Astrocyte (in vitro differentiated cells and primary cell): ENCODE data around the gene LINC00305. TPM values are rescaled to one million over a fixed set of nuclear protein-coding genes. Genes with fewer than 3 reads are reported as not detected.

Experiments used
- DNase-seq: peaks from one replicate; pipeline ENCODE4 v3.0.0-alpha.2; 2010; ENCODE audit warnings: low read depth
- FAIRE-seq: peaks from 2 replicates; lab custom pipeline; 2011; peaks lifted over from hg19 to GRCh38; lab: Jason Lieb, UNC
- H2AFZ ChIP-seq: 2 replicates; pipeline ENCODE4 v1.6.0; 2012; ENCODE audit warnings: low read depth, low read length, inconsistent platforms
- H3K27ac ChIP-seq: 2 replicates; pipeline ENCODE4 v1.5.1; 2011; ENCODE audit warnings: low read depth, low read length, inconsistent platforms
- H3K27me3 ChIP-seq: 2 replicates; pipeline ENCODE4 v1.6.0; 2011; ENCODE audit warnings: low read length, inconsistent platforms; ENCODE audit not compliant: insufficient read depth
- H3K36me3 ChIP-seq: 2 replicates; pipeline ENCODE4 v1.5.1; 2011; ENCODE audit warnings: low read length, inconsistent platforms; ENCODE audit not compliant: insufficient read depth
- H3K4me1 ChIP-seq: 2 replicates; pipeline ENCODE4 v1.5.1; 2011; ENCODE audit warnings: low read length, inconsistent platforms; ENCODE audit not compliant: insufficient read depth
- H3K4me2 ChIP-seq: 2 replicates; pipeline ENCODE4 v1.6.0; 2012; ENCODE audit warnings: low read length, inconsistent platforms
- H3K4me3 ChIP-seq: 2 replicates; pipeline ENCODE4 v1.5.1; 2011; ENCODE audit warnings: low read depth, mild to moderate bottlenecking, low read length, inconsistent platforms; ENCODE audit not compliant: insufficient read depth
- H3K79me2 ChIP-seq: 2 replicates; pipeline ENCODE4 v1.6.0; 2012; ENCODE audit warnings: mild to moderate bottlenecking, low read length, inconsistent platforms; ENCODE audit not compliant: insufficient read depth
- H3K9ac ChIP-seq: 2 replicates; pipeline ENCODE4 v1.6.0; 2012; ENCODE audit warnings: mild to moderate bottlenecking, low read length, inconsistent platforms
- H3K9me3 ChIP-seq: 2 replicates; pipeline ENCODE4 v1.5.1; 2012; ENCODE audit warnings: low read depth, mild to moderate bottlenecking, low read length, inconsistent platforms; ENCODE audit not compliant: insufficient read depth
- H4K20me1 ChIP-seq: 2 replicates; pipeline ENCODE4 v1.6.0; 2012; ENCODE audit warnings: low read length, inconsistent platforms; ENCODE audit not compliant: insufficient read depth
- H3K27ac Mint-ChIP-seq: one replicate; pipeline ENCODE4 v1.8.0; 2021; ENCODE audit warnings: mild to moderate bottlenecking, mixed read lengths; ENCODE audit not compliant: unreplicated experiment
- H3K27me3 Mint-ChIP-seq: one replicate; pipeline ENCODE4 v1.8.0; 2021; ENCODE audit warnings: low read depth, mixed read lengths; ENCODE audit not compliant: unreplicated experiment
- H3K36me3 Mint-ChIP-seq: one replicate; pipeline ENCODE4 v1.8.0; 2021; ENCODE audit warnings: low read depth, mixed read lengths; ENCODE audit not compliant: unreplicated experiment
- H3K4me1 Mint-ChIP-seq: one replicate; pipeline ENCODE4 v1.8.0; 2021; ENCODE audit warnings: low read depth, mixed read lengths; ENCODE audit not compliant: unreplicated experiment
- H3K4me3 Mint-ChIP-seq: one replicate; pipeline ENCODE4 v1.8.0; 2021; ENCODE audit warnings: mild to moderate bottlenecking, moderate library complexity, mixed read lengths; ENCODE audit not compliant: unreplicated experiment
- H3K9me3 Mint-ChIP-seq: one replicate; pipeline ENCODE4 v1.8.0; 2021; ENCODE audit warnings: mild to moderate bottlenecking, mixed read lengths; ENCODE audit not compliant: unreplicated experiment
- EZH2 ChIP-seq: IDR thresholded peaks from 2 replicates; pipeline ENCODE4 v1.6.1; 2012; ENCODE audit warnings: mild to moderate bottlenecking, low read length, inconsistent platforms; ENCODE audit not compliant: insufficient read depth
- total RNA-seq: library from RNA; stranded (reverse); gene quantifications from 2 replicates; pipeline ENCODE4 v1.2.1, GENCODE V29; 2021
- TF ChIP-seq, protein P1 (sequence below): IDR thresholded peaks from 2 replicates; pipeline ENCODE4 v1.5.1; 2011; ENCODE audit warnings: low read depth, mild to moderate bottlenecking, inconsistent platforms, low read length, moderate library complexity; ENCODE audit not compliant: insufficient read depth

Gene LINC00305
- total RNA-seq, 1 donor from 2014 or later: not detected

DNA sequence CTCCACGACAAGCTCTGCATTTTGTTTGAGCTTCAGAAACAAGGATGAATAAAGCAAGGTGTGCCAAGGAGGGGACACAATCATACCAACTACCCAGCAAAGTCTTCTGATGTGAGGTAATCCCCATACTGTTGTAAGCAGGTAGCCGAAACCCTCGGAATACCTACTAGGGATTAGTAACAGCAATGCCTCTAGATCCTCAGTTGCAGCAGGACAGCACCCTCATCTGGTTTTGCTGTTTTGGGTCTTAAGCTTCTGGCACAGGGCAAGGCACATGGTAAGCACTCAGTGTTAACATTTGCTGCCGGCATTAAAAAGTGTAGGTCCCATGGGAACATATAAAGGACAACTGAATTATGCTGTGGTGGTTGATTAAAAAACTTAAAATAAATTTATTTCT is 16.0 kb upstream of the LINC00305 start:
- no peaks in the 10 kb centered on the region for H3K4me1 ChIP-seq
- no peaks in the 10 kb centered on the region for H3K79me2 ChIP-seq
- no peaks in the 10 kb centered on the region for H4K20me1 ChIP-seq
- no peaks in the 10 kb centered on the region for H3K36me3 Mint-ChIP-seq
- no peak overlapping the region for H3K27ac ChIP-seq
- H3K27ac Mint-ChIP-seq: no peak overlapping the region
- no peaks in the 10 kb centered on the region for H3K9me3 Mint-ChIP-seq
- TF ChIP-seq, protein P1, sequence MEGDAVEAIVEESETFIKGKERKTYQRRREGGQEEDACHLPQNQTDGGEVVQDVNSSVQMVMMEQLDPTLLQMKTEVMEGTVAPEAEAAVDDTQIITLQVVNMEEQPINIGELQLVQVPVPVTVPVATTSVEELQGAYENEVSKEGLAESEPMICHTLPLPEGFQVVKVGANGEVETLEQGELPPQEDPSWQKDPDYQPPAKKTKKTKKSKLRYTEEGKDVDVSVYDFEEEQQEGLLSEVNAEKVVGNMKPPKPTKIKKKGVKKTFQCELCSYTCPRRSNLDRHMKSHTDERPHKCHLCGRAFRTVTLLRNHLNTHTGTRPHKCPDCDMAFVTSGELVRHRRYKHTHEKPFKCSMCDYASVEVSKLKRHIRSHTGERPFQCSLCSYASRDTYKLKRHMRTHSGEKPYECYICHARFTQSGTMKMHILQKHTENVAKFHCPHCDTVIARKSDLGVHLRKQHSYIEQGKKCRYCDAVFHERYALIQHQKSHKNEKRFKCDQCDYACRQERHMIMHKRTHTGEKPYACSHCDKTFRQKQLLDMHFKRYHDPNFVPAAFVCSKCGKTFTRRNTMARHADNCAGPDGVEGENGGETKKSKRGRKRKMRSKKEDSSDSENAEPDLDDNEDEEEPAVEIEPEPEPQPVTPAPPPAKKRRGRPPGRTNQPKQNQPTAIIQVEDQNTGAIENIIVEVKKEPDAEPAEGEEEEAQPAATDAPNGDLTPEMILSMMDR: no peak
- no peak for TF ChIP-seq EZH2
- no peaks in the 10 kb centered on the region for H3K27me3 Mint-ChIP-seq
- H2AFZ ChIP-seq: no peak overlapping the region
- H3K36me3 ChIP-seq: no peaks in the 10 kb centered on the region
- H3K4me3 ChIP-seq: no peak overlapping the region
- peaks cover 5% of the 10 kb centered on the region for H3K4me1 Mint-ChIP-seq
- no peak overlapping the region for H3K9ac ChIP-seq
- no peak overlapping the region for H3K4me2 ChIP-seq
- no peak for DNase-seq
- no peaks in the 10 kb centered on the region for H3K27me3 ChIP-seq
- H3K4me3 Mint-ChIP-seq: no peak overlapping the region
- H3K9me3 ChIP-seq: no peaks in the 10 kb centered on the region
- FAIRE-seq: no peak

DNA sequence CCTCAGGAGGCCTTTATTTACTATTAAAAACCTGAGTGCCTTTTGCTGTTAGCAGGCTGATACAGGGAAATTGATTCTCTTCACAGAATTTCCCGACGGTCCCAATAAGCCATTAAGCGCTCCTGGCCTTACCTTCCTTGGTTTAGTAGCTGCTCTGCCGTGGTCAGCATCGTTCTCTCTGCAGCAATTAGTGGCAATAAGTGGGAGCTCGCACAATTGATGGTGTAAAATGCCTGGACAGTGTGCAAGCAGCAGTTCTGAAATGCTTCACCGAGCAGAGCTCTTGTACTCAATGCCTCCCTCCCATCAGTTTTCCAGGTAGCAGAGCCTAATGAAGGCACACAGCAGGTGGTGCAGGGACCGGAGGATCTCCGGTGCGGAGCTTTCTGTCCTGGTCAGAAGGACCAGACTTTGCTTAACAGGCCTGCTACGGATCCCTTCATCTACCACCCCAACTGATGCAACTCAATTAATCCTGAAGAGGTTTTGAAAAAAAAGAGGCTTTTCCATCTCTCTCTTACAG is 1.1 kb upstream of the LINC00305 start:
- no peak for DNase-seq
- no peak overlapping the region for H2AFZ ChIP-seq
- TF ChIP-seq EZH2: no peak
- TF ChIP-seq, protein P1: no peak
- H3K9ac ChIP-seq: no peak overlapping the region
- H3K4me1 ChIP-seq: no peaks in the 10 kb centered on the region
- no peak for FAIRE-seq
- H3K4me1 Mint-ChIP-seq: peaks cover 9% of the 10 kb centered on the region
- H3K36me3 Mint-ChIP-seq: no peaks in the 10 kb centered on the region
- no peaks in the 10 kb centered on the region for H3K27me3 Mint-ChIP-seq
- H3K27me3 ChIP-seq: no peaks in the 10 kb centered on the region
- no peaks in the 10 kb centered on the region for H3K9me3 Mint-ChIP-seq
- no peak overlapping the region for H3K4me3 Mint-ChIP-seq
- no peaks in the 10 kb centered on the region for H4K20me1 ChIP-seq
- H3K79me2 ChIP-seq: no peaks in the 10 kb centered on the region
- H3K4me2 ChIP-seq: no peak overlapping the region
- no peak overlapping the region for H3K27ac ChIP-seq
- no peak overlapping the region for H3K4me3 ChIP-seq
- no peaks in the 10 kb centered on the region for H3K9me3 ChIP-seq
- no peaks in the 10 kb centered on the region for H3K36me3 ChIP-seq
- H3K27ac Mint-ChIP-seq: no peak overlapping the region

DNA sequence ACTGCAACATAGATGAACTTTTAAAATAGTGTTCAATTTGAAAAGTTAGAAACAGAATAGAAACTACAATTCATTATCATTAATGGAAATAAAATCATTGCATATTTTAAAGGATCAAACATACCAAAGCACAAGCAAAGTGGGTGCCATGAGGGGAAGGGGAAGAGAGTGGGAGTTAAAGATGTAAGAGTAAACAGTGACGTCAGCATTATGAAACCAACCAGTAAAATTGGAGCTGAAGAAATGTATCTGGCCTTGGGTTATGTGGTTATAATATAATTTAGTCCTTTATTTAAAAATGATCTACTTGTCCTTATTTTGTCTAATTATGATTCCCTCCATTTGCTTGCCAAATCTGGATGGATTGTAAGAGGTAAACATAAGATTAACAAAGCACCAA is 6.0 kb downstream of the LINC00305 start:
- Histone ChIP-seq H3K4me2 (no peak overlapping the region), H4K20me1 (no peaks in the 10 kb centered on the region), H3K27ac (no peak overlapping the region), H2AFZ (no peak overlapping the region), H3K9ac (no peak overlapping the region), H3K4me3 (no peak overlapping the region), H3K36me3 (no peaks in the 10 kb centered on the region), H3K9me3 (no peaks in the 10 kb centered on the region), H3K79me2 (no peaks in the 10 kb centered on the region), H3K4me1 (no peaks in the 10 kb centered on the region), H3K27me3 (no peaks in the 10 kb centered on the region)
- DNase-seq (no peak), FAIRE-seq (no peak)
- H3K27me3 Mint-ChIP-seq: peaks cover 2% of the 10 kb centered on the region
- no peak overlapping the region for H3K27ac Mint-ChIP-seq
- no peak for TF ChIP-seq EZH2
- TF ChIP-seq, protein P1: no peak
- H3K9me3 Mint-ChIP-seq: no peaks in the 10 kb centered on the region
- H3K4me3 Mint-ChIP-seq: no peak overlapping the region
- peaks cover 8% of the 10 kb centered on the region for H3K4me1 Mint-ChIP-seq
- no peaks in the 10 kb centered on the region for H3K36me3 Mint-ChIP-seq
